HG03342 (cell line): Measurements from ENCODE around the gene SMARCA4.
"Not testable (repeated sequence)": the region's sequence is repeated elsewhere in the genome, so short reads cannot be mapped to it uniquely, and the experiment has no call there.

ENCODE experiments used
- ATAC-seq: cut with Tn5 transposase; IDR thresholded peaks from one replicate; pipeline ENCODE4 v1.9.1; 2021; ENCODE audit warnings: mild to moderate bottlenecking, moderate library complexity; ENCODE audit not compliant: unreplicated experiment

SMARCA4 gene

DNA sequence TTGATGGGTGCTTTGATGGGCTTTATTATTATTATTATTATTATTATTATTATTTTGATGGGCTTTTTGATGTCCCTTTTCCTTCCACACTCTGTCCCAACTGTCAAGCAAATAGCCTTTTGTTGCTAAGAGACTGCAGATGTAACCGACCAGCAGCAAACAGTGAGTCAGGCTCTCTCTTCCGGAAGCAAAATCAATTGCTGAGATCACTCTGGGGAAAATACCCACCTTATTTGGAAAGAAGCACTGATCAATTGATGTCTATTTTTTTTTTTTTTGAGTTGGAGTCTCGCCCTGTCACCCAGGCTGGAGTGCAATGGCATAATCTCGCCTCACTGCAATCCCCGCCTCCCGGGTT is 131.3 kb downstream of the SMARCA4 start:
- ATAC-seq: no peak

DNA sequence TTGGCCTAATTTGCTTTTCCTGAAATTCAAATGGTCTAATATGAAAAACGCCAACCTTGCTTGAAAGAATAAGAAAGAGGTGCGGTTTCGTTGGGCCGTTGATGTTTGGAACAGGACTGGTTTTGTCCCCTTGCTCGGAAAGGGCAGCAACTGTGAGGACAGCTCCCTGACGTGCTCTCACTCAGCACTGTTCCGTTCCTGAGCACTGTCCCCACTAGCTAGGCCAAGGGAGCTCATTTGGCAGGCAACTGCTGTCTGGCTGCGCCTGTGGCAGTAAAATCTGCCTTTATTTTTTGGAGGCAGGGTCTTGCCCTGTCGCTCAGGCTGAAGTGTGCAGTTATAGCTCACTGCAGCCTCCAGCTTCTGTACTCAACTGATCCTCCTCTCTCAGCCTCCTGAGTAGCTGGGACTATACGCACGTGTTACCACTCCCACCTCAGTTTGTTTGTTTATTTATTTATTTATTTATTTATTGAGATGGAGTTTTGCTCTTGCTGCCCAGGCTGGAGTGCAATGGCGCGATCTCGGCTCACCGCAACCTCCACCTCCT is 132.9 kb downstream of the SMARCA4 start:
- ATAC-seq: no peak

DNA sequence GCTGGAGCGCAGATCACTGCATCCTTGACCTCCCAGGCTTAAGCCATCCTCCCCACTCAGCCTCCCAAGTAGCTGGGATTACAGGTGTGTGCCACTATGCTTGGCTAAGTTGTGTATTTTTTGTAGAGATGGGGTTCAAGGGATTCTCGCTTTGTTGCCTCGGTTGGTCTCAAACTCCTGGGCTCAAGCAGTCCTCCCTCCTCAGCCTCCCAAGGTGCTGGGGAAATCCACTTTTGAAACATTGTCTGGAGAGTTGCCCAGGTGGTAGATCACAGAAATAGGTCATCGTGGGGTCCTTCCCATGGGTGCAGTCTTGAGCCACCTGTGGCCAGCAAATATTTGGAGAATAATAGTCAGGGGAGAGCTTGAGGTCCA is 133.7 kb downstream of the SMARCA4 start:
- ATAC-seq: no peak

DNA sequence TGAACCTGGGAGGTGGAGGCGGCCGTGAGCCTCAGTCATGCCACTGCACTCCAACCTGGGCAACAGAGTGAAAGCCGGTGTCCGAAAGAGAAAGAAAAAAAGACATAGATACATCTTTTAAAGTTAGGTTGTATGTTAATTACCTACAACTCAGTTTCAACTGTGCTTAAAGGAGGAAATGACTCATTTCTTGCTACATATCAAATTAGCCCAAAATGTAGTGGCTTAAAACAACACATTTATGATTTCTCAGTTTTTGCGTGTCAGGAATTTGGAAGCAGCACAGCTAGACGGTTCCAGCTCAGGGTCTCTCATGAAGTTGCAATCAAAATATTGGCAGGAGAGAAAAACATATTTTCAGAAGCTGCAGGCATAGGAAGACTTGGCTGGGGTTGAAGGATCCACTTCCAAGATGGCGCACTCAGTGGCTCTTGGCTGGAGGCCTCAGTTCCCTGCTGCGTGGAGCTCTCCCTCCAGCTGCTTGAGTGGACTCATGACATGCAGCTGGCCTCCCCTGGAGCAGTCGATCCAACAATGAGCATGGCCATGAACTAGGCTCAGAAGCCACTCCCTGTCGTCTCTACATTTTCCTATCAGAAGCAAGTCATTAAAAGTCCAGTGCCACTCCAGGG is 135.5 kb downstream of the SMARCA4 start:
- ATAC-seq: no peak

DNA sequence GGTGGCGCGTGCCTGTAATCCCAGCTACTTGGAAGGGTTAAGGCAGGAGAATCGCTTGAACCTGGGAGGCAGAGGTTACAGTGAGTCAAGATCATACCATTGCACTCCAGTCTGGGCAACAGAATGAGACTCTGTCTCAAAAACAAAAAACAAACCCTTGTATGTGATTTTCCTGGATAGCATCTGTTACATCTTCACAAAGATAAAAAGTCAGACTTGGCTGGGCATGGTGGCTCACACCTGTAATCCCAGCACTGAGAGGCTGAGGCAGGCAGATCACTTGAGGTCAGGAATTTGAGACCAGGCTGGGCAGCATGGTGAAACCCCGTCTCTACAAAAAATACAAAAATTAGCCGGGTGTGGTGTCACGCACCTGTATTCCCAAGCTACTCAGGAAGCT is 136.5 kb downstream of the SMARCA4 start:
- not testable (repeated sequence) for ATAC-seq

DNA sequence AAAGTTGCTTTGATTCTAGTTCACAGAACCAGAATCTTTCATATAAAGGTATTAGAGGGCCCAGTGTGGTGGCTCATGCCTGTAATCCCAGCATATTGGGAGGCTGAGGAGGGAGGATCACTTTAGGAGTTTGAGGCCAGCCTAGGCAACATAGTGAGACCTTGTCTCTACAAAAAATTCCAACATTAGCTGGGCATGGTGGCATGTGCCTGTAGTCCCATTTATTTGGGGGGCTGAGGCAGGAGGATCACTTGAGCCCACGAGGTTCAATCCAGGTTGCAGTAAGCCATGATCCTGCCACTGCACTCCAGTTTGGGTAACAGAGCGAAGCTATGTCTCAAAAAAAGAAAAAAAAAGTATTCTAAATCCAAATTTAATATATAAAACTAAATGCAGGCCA is 137.5 kb downstream of the SMARCA4 start:
- ATAC-seq: no peak

DNA sequence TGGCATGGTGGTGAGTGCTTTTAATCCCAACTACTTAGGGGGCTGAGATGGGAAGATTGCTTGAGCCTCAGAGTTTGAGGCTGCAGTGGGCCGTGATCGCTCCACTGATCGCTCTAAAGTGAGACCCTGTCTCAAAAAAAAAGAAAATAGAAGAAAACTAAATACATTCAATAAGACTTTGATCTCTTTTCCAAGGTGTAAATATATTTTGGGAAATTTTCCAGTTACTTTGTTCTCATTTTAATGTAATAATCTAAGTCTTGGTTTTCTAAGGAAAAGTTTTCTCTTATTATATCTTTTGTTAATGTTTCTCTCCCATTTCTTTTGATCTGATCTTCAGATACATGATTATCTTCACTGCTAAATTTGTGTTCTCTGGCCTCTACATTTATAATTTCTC is 138.0 kb downstream of the SMARCA4 start:
- no peak for ATAC-seq

DNA sequence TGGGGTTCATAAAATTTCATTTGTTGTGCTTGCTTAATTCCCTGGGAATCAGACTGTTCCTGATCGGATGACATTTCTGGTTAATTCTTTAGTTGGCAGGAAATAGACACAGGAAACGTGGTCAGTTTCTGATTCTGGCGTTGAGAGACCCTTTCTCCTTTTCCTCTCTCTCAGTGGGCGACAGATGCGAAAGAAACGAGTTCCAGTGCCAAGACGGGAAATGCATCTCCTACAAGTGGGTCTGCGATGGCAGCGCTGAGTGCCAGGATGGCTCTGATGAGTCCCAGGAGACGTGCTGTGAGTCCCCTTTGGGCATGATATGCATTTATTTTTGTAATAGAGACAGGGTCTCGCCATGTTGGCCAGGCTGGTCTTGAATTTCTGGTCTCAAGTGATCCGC is 139.2 kb downstream of the SMARCA4 start:
- no peak for ATAC-seq

DNA sequence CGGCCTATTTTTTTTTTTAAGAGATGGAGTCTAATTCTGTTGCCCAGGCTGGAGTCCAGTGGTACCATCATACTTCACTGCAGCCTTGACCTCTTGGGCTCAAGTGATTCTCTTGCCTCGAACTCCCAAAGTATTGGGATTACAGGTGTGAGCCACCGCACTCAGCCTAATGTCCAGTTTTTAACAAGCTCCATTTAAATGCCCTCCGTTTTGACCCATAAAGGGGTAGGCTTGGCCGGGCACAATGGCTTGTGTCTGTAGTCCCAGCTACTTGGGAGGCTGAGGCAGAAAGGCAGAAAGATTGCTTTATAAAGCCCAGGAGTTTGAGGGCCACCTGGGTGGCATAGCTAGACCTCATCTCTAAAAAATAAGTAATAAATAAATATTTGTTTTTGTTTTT is 140.2 kb downstream of the SMARCA4 start:
- no peak for ATAC-seq

DNA sequence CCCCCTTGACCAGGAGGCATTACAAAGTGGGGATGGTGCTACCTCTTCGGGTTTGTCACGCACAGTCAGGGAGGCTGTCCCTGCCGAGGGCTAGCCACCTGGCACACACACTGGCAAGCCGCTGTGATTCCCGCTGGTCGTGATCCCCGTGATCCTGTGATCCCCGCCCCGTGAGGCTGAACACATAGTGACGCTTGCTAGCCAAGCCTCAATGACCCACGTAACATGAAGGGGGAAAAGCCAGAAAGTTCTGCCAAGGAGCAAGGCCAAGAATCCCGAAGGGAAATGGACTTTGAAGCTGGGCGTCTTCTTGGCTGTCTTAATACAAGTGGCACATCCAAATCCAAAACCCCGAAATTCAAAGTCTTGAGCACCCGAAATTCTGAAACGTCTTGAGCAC is 142.1 kb downstream of the SMARCA4 start:
- no peak for ATAC-seq

DNA sequence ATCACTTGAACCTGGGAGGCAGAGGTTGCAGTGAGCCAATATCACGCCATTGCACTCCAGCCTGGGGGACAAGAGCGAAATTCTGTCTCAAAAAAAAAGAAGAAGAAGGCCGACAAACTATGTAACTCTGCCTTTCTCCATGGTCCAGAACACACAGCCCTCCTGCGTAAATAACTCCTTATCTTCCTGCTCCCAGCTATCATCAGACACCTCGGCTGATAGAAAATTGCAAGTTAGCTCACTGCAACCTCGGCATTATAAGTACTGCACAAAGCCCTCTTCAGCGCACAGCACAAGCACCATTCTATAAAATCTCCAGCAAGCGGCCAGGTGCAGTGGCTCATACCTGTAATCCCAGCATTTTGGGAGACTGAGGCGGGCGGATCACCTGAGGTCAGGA is 142.8 kb downstream of the SMARCA4 start:
- not testable (repeated sequence) for ATAC-seq

DNA sequence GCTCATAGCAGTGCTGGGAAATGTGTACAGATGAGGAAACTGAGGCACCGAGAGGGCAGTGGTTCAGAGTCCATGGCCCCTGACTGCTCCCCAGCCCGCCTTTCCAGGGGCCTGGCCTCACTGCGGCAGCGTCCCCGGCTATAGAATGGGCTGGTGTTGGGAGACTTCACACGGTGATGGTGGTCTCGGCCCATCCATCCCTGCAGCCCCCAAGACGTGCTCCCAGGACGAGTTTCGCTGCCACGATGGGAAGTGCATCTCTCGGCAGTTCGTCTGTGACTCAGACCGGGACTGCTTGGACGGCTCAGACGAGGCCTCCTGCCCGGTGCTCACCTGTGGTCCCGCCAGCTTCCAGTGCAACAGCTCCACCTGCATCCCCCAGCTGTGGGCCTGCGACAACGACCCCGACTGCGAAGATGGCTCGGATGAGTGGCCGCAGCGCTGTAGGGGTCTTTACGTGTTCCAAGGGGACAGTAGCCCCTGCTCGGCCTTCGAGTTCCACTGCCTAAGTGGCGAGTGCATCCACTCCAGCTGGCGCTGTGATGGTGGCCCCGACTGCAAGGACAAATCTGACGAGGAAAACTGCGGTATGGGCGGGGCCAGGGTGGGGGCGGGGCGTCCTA is 144.3 kb downstream of the SMARCA4 start:
- no peak for ATAC-seq

DNA sequence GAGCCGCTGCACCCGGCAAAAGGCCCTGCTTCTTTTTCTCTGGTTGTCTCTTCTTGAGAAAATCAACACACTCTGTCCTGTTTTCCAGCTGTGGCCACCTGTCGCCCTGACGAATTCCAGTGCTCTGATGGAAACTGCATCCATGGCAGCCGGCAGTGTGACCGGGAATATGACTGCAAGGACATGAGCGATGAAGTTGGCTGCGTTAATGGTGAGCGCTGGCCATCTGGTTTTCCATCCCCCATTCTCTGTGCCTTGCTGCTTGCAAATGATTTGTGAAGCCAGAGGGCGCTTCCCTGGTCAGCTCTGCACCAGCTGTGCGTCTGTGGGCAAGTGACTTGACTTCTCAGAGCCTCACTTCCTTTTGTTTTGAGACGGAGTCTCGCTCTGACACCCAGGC is 145.6 kb downstream of the SMARCA4 start:
- no peak for ATAC-seq

DNA sequence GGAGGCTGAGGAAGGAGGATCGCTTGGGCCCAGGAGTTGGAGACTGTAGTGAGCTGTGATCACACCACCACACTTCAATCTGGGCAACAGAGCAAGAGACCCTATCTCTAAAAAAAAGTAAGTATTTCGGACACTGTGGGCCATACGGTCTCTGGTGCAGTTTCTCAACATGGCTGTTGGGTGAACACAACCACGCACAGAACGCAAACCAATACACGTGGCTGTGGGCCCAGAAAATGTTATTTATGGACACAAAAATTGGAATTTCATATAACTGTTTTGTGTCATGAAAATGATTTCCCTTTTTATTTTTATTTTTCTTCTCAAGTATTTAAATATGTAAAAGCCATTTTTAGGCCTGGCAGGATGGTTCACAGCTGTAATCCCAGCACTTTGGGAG is 147.9 kb downstream of the SMARCA4 start:
- no peak for ATAC-seq

DNA sequence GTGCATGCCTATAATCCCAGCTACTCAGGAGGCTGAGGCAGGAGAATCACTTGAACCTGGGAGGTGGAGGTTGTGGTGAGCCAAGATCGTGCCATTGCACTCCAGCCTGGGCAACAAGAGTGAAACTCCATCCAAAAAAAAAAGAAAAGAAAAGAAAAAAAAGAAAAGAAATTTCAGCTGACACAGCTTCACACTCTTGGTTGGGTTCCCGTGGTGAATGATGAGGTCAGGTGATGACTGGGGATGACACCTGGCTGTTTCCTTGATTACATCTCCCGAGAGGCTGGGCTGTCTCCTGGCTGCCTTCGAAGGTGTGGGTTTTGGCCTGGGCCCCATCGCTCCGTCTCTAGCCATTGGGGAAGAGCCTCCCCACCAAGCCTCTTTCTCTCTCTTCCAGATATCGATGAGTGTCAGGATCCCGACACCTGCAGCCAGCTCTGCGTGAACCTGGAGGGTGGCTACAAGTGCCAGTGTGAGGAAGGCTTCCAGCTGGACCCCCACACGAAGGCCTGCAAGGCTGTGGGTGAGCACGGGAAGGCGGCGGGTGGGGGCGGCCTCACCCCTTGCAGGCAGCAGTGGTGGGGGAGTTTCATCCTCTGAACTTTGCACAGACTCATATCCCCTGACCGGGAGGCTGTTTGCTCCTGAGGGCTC is 150.4 kb downstream of the SMARCA4 start:
- no peak for ATAC-seq

DNA sequence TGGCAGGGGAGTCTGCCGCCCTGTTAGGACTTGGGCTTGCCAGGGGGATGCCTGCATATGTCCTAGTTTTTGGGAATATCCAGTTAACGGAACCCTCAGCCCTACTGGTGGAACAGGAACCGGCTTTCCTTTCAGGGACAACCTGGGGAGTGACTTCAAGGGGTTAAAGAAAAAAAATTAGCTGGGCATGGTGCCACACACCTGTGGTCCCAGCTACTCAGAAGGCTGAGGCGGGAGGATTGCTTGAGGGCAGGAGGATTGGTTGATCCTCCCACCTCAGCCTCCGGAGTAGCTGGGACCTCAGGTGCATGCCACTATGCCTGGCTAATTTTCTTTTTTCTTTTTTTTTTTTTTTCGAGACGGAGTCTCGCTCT is 150.9 kb downstream of the SMARCA4 start:
- ATAC-seq: no peak
